Karpas-422 (cell line): ENCODE measurements around the gene OGFOD1. TPM values are rescaled to one million over a fixed set of nuclear protein-coding genes. Genes with fewer than 3 reads are reported as not detected.

Experiments used
- DNase-seq: peaks from one replicate; pipeline ENCODE4 v3.0.0-alpha.2; 2015
- H2AFZ ChIP-seq: fragments of 200-600 bp; sonication (generic); 2 replicates; pipeline ENCODE4 v1.6.1; 2014; ENCODE audit warnings: antibody characterized with exemption, low read length, mixed read lengths
- H3K27ac ChIP-seq: fragments of 200-600 bp; sonication (generic); 2 replicates; pipeline ENCODE4 v1.5.1; 2014; ENCODE audit warnings: mild to moderate bottlenecking, low read length, moderate library complexity
- H3K27me3 ChIP-seq: fragments of 200-600 bp; sonication (generic); 2 replicates; pipeline ENCODE4 v1.6.1; 2014; ENCODE audit warnings: low read length, mixed read lengths
- H3K36me3 ChIP-seq: fragments of 200-600 bp; sonication (generic); 2 replicates; pipeline ENCODE4 v1.6.1; 2014; ENCODE audit warnings: low read length, mixed read lengths; ENCODE audit not compliant: insufficient read depth
- H3K4me1 ChIP-seq: fragments of 200-600 bp; sonication (generic); 2 replicates; pipeline ENCODE4 v1.6.1; 2014; ENCODE audit warnings: mild to moderate bottlenecking, low read length, mixed read lengths
- H3K4me2 ChIP-seq: fragments of 200-600 bp; sonication (generic); 2 replicates; pipeline ENCODE4 v1.6.1; 2014; ENCODE audit warnings: low read length, low read depth, mild to moderate bottlenecking; ENCODE audit not compliant: poor library complexity, severe bottlenecking
- H3K4me3 ChIP-seq: fragments of 200-600 bp; sonication (generic); 2 replicates; pipeline ENCODE4 v1.5.1; 2014; ENCODE audit warnings: mild to moderate bottlenecking, antibody characterized with exemption, low read length, mixed read lengths
- H3K79me2 ChIP-seq: fragments of 200-600 bp; sonication (generic); 2 replicates; pipeline ENCODE4 v1.6.1; 2014; ENCODE audit warnings: mild to moderate bottlenecking, low read length, mixed read lengths
- H3K9ac ChIP-seq: fragments of 200-600 bp; sonication (generic); 2 replicates; pipeline ENCODE4 v1.6.0; 2014; ENCODE audit warnings: low read length
- H3K9me2 ChIP-seq: fragments of 200-600 bp; sonication (generic), shearing (Covaris generic); replicated peaks from 2 replicates; pipeline ENCODE4 v1.6.0; 2014; ENCODE audit warnings: mild to moderate bottlenecking, low read length, moderate library complexity; ENCODE audit not compliant: insufficient read depth
- H3K9me3 ChIP-seq: fragments of 300-700, 200-600 bp; sonication (generic); 2 replicates; pipeline ENCODE4 v1.6.1; 2014; ENCODE audit warnings: low read length, mixed read lengths
- H4K20me1 ChIP-seq: fragments of 200-600 bp; sonication (generic); 2 replicates; pipeline ENCODE4 v1.6.1; 2014; ENCODE audit warnings: mild to moderate bottlenecking, antibody characterized with exemption, low read length, low read depth; ENCODE audit not compliant: insufficient read depth
- total RNA-seq: library from RNA; depleted of rRNA; stranded (reverse); fragments of >200 nt; shearing (Covaris generic); gene quantifications from 2 replicates; pipeline ENCODE4 v1.2.3, GENCODE V29; 2014; ENCODE audit warnings: low replicate concordance

OGFOD1 gene
- total RNA-seq, 1 experiment from 2014 or later: 51.9 TPM

GRCh38 chr16:56462064-56462796 lies 10.9 kb downstream of the OGFOD1 start:
- Histone ChIP-seq H3K4me3 (no peak overlapping the region), H3K9me2 (no peaks in the 10 kb centered on the region), H3K27me3 (no peaks in the 10 kb centered on the region), H3K4me2 (no peak overlapping the region), H3K27ac (no peak overlapping the region), H4K20me1 (no peaks in the 10 kb centered on the region), H3K9me3 (no peaks in the 10 kb centered on the region), H3K79me2 (peaks cover 13% of the 10 kb centered on the region), H3K4me1 (no peaks in the 10 kb centered on the region), H3K36me3 (peaks cover 59% of the 10 kb centered on the region; the same call in 1 of the 2 replicates), H3K9ac (no peak overlapping the region), H2AFZ (no peak overlapping the region)
- DNase-seq: no peak

GRCh38 chr16:56463153-56463552 lies 11.8 kb downstream of the OGFOD1 start:
- Histone ChIP-seq H3K9me3 (no peaks in the 10 kb centered on the region), H3K36me3 (peaks cover 61% of the 10 kb centered on the region)

GRCh38 chr16:56466344-56466743 lies 15.0 kb downstream of the OGFOD1 start:
- DNase-seq: no peak
- no peak overlapping the region for H2AFZ ChIP-seq
- no peak overlapping the region for H3K9ac ChIP-seq
- H3K27me3 ChIP-seq: no peaks in the 10 kb centered on the region
- no peak overlapping the region for H3K4me3 ChIP-seq
- no peaks in the 10 kb centered on the region for H3K9me2 ChIP-seq
- no peaks in the 10 kb centered on the region for H3K4me1 ChIP-seq
- no peak overlapping the region for H3K4me2 ChIP-seq
- peaks cover 61% of the 10 kb centered on the region for H3K36me3 ChIP-seq
- no peaks in the 10 kb centered on the region for H4K20me1 ChIP-seq
- no peak overlapping the region for H3K27ac ChIP-seq
- peaks cover 7% of the 10 kb centered on the region for H3K79me2 ChIP-seq
- H3K9me3 ChIP-seq: no peaks in the 10 kb centered on the region

More at GRCh38 chr16:56463153-56463552, 11.8 kb downstream of the OGFOD1 start:
- DNase-seq: no peak
- no peak overlapping the region for H2AFZ ChIP-seq
- H3K9ac ChIP-seq: no peak overlapping the region
- peaks cover 16% of the 10 kb centered on the region for H3K79me2 ChIP-seq
- no peaks in the 10 kb centered on the region for H3K4me1 ChIP-seq
- H3K27ac ChIP-seq: no peak overlapping the region
- H3K9me2 ChIP-seq: no peaks in the 10 kb centered on the region
- H3K4me2 ChIP-seq: no peak overlapping the region
- no peak overlapping the region for H3K4me3 ChIP-seq
- H3K27me3 ChIP-seq: no peaks in the 10 kb centered on the region
- H4K20me1 ChIP-seq: no peaks in the 10 kb centered on the region

- no peaks in the 10 kb centered on the region for H4K20me1 ChIP-seq
- H3K4me2 ChIP-seq: no peak overlapping the region
These were observed 17.4 kb downstream of the OGFOD1 start for GRCh38 chr16:56468800-56469199.

GRCh38 chr16:56469748-56470147 lies 18.4 kb downstream of the OGFOD1 start:
- DNase-seq: no peak
- Histone ChIP-seq H3K9me3 (no peaks in the 10 kb centered on the region), H3K4me1 (no peaks in the 10 kb centered on the region), H3K27me3 (no peaks in the 10 kb centered on the region), H3K27ac (no peak overlapping the region), H3K4me3 (no peak overlapping the region), H4K20me1 (no peaks in the 10 kb centered on the region), H3K36me3 (peaks cover 68% of the 10 kb centered on the region), H3K9me2 (no peaks in the 10 kb centered on the region), H3K9ac (no peak overlapping the region), H2AFZ (no peak overlapping the region), H3K4me2 (no peak overlapping the region), H3K79me2 (0 out of 2 replicates have a peak, but pooled peaks cover 6% of the 10 kb centered on the region)

More at GRCh38 chr16:56468800-56469199, 17.4 kb downstream of the OGFOD1 start:
- Histone ChIP-seq H3K27me3 (no peaks in the 10 kb centered on the region), H3K79me2 (0 out of 2 replicates have a peak, but pooled peaks cover 6% of the 10 kb centered on the region), H3K36me3 (peaks cover 70% of the 10 kb centered on the region), H3K9me2 (no peaks in the 10 kb centered on the region), H3K4me1 (no peaks in the 10 kb centered on the region), H3K27ac (no peak overlapping the region), H3K9me3 (no peaks in the 10 kb centered on the region), H2AFZ (no peak overlapping the region), H3K4me3 (no peak overlapping the region), H3K9ac (no peak overlapping the region)
- no peak for DNase-seq

- H3K9me2 ChIP-seq: no peaks in the 10 kb centered on the region
- 0 out of 2 replicates have a peak, but pooled peaks cover 6% of the 10 kb centered on the region for H3K79me2 ChIP-seq
- no peak overlapping the region for H2AFZ ChIP-seq
- DNase-seq: no peak
- no peak overlapping the region for H3K9ac ChIP-seq
- no peaks in the 10 kb centered on the region for H3K4me1 ChIP-seq
- H3K36me3 ChIP-seq: peaks cover 73% of the 10 kb centered on the region
- no peaks in the 10 kb centered on the region for H3K27me3 ChIP-seq
- no peak overlapping the region for H3K4me2 ChIP-seq
- H3K27ac ChIP-seq: no peak overlapping the region
- no peak overlapping the region for H3K4me3 ChIP-seq
- no peaks in the 10 kb centered on the region for H3K9me3 ChIP-seq
- H4K20me1 ChIP-seq: no peaks in the 10 kb centered on the region
These were observed 18.9 kb downstream of the OGFOD1 start for GRCh38 chr16:56470232-56470631.

- Histone ChIP-seq H3K9me2 (no peaks in the 10 kb centered on the region), H3K4me3 (no peak overlapping the region), H4K20me1 (no peaks in the 10 kb centered on the region), H3K4me1 (no peaks in the 10 kb centered on the region), H3K4me2 (no peak overlapping the region), H3K9me3 (no peaks in the 10 kb centered on the region), H2AFZ (no peak overlapping the region), H3K27me3 (no peaks in the 10 kb centered on the region), H3K79me2 (0 out of 2 replicates have a peak, but pooled peaks cover 6% of the 10 kb centered on the region), H3K36me3 (peaks cover 73% of the 10 kb centered on the region), H3K9ac (no peak overlapping the region), H3K27ac (no peak overlapping the region)
- DNase-seq: no peak
These were observed 19.3 kb downstream of the OGFOD1 start for GRCh38 chr16:56470666-56471065.

GRCh38 chr16:56475201-56475600 lies 23.8 kb downstream of the OGFOD1 start:
- no peaks in the 10 kb centered on the region for H3K27me3 ChIP-seq
- H3K4me3 ChIP-seq: no peak overlapping the region
- no peaks in the 10 kb centered on the region for H3K9me2 ChIP-seq
- no peaks in the 10 kb centered on the region for H3K4me1 ChIP-seq
- H3K4me2 ChIP-seq: no peak overlapping the region
- DNase-seq: no peak
- no peaks in the 10 kb centered on the region for H4K20me1 ChIP-seq
- no peak overlapping the region for H2AFZ ChIP-seq
- H3K79me2 ChIP-seq: 0 out of 2 replicates have a peak, but pooled peaks cover 2% of the 10 kb centered on the region
- no peak overlapping the region for H3K27ac ChIP-seq
- peaks cover 66% of the 10 kb centered on the region; the same call in 1 of the 2 replicates for H3K36me3 ChIP-seq
- no peak overlapping the region for H3K9ac ChIP-seq
- H3K9me3 ChIP-seq: no peaks in the 10 kb centered on the region
